Left lung (tissue), 10 donors: ENCODE measurements around the gene SPINDOC. TPM values are rescaled to one million over a fixed set of nuclear protein-coding genes. Genes with fewer than 3 reads are reported as not detected.
A peak's percentile ranks its signal among the peaks of the same experiment; 100 is the strongest.

ENCODE experiments used
- ATAC-seq: fragments of 200-7000 bp; cut with Tn5 transposase; one replicate; pipeline ENCODE4 v1.9.1; 2020; ENCODE audit warnings: moderate library complexity
- DNase-seq, 4 donors: peaks; one replicate each; pipeline ENCODE4 v3.0.0-alpha.2; 2013 to 2020
- H3K27ac ChIP-seq, 2 donors: fragments of 200-600 bp; sonication (generic) in 1 of 2; one replicate each; pipeline versions ENCODE4 v1.5.0 to v1.8.0; 2020 to 2021
- H3K27me3 ChIP-seq, 2 donors: fragments of 200-600 bp; sonication (generic) in 1 of 2; one replicate each; pipeline versions ENCODE4 v1.5.0 to v1.8.0; 2020 to 2021
- H3K36me3 ChIP-seq, 2 donors: fragments of 200-600 bp; sonication (generic) in 1 of 2; one replicate each; pipeline versions ENCODE4 v1.5.0 to v1.8.0; 2020 to 2021
- H3K4me1 ChIP-seq, 2 donors: fragments of 200-600 bp; one replicate each; pipeline ENCODE4 v1.8.0; 2021
- H3K4me3 ChIP-seq, 2 donors: fragments of 200-600 bp; sonication (generic) in 1 of 2; one replicate each; pipeline versions ENCODE4 v1.5.0 to v1.8.0; 2020 to 2021; ENCODE audit warnings: mild to moderate bottlenecking in 1 of 2
- H3K9me3 ChIP-seq, 2 donors: fragments of 200-600 bp; sonication (generic) in 1 of 2; one replicate each; pipeline versions ENCODE4 v1.5.0 to v1.8.0; 2020 to 2021
- intact Hi-C, 2 donors: fragments of 100-400 bp; cut with DNase I; formaldehyde crosslinking; loops; one replicate each; pipeline versions ENCODE4 v1.11.2 to v1.14.2; 2022
- polyA plus RNA-seq, 6 donors: library from polyadenylated mRNA; unstranded; fragments of 120-200 nt; gene quantifications; one replicate each; pipeline ENCODE4 v1.2.1, GENCODE V29; 2013; ENCODE audit not compliant: insufficient read length in 6 of 6
- total RNA-seq, 2 donors: library from RNA; stranded (reverse); fragmentation: NEBNext Ultra II Directional; extraction: Animal tissue kit (Norgen Biotek cat#: 25700); gene quantifications; one replicate each; pipeline ENCODE4 v1.2.1, GENCODE V29; 2021
- TF ChIP-seq, protein P1 (sequence below), 2 donors: fragments of 200-600 bp; sonication (generic) in 1 of 2; IDR thresholded peaks; one replicate each; pipeline versions ENCODE4 v1.5.0 to v1.8.0; 2021; ENCODE audit warnings: antibody characterized with exemption in 2 of 2
- donor health status: DM: no; HTN: yes; CAD: no.
- donor health status: DM: no; HTN: no; CAD: no.

The SPINDOC gene
- total and polyA plus RNA-seq, 8 donors = 20.3 to 46.2 (median 34.4) TPM

DNA sequence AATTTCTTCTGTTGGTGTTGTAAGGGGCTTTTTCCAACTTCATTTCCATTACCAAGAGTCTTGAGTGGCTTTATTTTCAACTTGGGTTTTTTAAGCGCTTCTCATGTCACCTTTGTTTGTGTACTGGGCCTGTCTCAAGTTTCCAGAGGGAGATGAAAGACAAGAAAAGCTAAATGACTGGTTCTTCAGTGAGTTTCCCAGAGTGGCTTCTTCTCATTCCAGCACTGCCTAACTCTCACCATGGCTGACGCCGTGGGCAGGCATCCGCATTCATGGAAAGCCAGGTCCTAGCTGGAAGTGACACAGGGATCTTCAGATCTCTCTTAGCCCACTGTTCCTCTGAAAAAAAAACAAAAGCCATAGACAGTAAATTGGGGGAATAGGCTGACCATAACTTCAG is 54.3 kb downstream of the SPINDOC start:
- no peak overlapping the region for H3K4me3 ChIP-seq
- DNase-seq (no peak), ATAC-seq (no peak)
- H3K27me3 ChIP-seq = no peaks in the 10 kb centered on the region
- peaks cover 0 to 3% of the 10 kb centered on the region in 2 donors for H3K36me3 ChIP-seq
- TF ChIP-seq, protein P1, sequence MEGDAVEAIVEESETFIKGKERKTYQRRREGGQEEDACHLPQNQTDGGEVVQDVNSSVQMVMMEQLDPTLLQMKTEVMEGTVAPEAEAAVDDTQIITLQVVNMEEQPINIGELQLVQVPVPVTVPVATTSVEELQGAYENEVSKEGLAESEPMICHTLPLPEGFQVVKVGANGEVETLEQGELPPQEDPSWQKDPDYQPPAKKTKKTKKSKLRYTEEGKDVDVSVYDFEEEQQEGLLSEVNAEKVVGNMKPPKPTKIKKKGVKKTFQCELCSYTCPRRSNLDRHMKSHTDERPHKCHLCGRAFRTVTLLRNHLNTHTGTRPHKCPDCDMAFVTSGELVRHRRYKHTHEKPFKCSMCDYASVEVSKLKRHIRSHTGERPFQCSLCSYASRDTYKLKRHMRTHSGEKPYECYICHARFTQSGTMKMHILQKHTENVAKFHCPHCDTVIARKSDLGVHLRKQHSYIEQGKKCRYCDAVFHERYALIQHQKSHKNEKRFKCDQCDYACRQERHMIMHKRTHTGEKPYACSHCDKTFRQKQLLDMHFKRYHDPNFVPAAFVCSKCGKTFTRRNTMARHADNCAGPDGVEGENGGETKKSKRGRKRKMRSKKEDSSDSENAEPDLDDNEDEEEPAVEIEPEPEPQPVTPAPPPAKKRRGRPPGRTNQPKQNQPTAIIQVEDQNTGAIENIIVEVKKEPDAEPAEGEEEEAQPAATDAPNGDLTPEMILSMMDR (IDR thresholded peaks at IDR 0.05) = no peak
- H3K27ac ChIP-seq = peak overlapping the region; percentile 19 to 63
- intact Hi-C loops = no loop called here
- peaks cover 63 to 98% of the 10 kb centered on the region in 2 donors for H3K4me1 ChIP-seq
- H3K9me3 ChIP-seq = no peaks in the 10 kb centered on the region

DNA sequence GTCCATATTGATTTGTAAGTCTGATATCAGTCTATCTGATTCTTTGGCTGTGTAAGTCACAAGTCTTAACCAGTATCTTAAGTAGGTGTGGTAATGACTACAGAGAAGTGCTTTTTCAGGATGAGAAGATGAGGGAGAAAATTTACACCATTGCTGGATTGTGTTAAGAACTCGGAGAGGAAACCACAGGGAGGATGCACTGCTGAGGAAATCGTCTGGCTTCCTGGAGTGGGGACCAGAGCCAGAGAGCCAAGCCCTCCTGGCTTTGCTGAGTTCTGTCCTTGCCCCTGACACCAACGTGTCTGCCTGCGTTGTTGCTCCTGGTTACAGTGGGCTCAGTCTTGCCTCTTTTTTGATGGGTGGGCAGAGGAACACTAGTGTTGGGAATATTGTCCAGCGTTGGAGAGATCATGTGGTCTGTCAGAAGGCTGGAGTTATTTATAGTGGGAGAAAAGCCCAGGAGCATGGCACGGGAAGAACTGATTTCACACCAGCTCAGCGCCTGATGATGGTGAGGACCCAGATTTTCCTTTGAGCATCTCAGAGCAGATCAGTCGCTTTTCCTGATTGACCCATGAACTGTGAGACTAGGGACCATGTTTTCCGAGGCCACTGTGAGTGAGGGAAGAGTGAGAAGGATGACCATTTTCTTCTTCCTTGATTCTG is 55.3 kb downstream of the SPINDOC start:
- no peaks in the 10 kb centered on the region for H3K27me3 ChIP-seq
- TF ChIP-seq, protein P1 (IDR thresholded peaks at IDR 0.05) = no peak
- peak overlapping the region in 1 of 2 donors; percentile 63 for H3K27ac ChIP-seq
- DNase-seq (no peak), ATAC-seq (no peak)
- H3K9me3 ChIP-seq = no peaks in the 10 kb centered on the region
- intact Hi-C loops = no loop called here
- H3K4me3 ChIP-seq = no peak overlapping the region
- H3K4me1 ChIP-seq = peaks cover 65 to 98% of the 10 kb centered on the region in 2 donors
- no peaks in the 10 kb centered on the region for H3K36me3 ChIP-seq

DNA sequence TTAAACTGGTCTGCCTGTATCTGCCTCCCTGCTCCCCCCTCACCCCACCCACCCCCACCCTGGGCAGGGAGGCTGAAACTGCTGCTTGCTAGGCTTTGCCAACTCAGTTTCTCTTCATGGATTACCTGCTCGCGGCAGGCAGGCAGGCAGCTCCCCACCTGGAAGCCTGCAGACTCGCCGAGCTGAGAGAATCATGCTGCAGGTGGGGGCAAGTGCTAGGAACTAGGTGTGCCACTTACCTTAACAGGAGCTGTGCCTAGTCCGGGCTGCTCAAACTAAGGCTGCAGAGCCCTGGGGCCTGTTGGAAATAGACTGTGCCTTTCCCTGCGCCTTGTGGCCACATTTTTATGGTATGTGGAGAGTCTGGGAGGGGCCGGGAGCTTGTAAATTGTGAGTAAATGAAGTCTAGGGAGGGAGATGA is 55.9 kb downstream of the SPINDOC start:
- Histone ChIP-seq H3K27ac (peak overlapping the region; percentile 19 to 63), H3K9me3 (no peaks in the 10 kb centered on the region), H3K36me3 (no peaks in the 10 kb centered on the region), H3K4me3 (no peak overlapping the region), H3K27me3 (no peaks in the 10 kb centered on the region), H3K4me1 (peaks cover 70 to 98% of the 10 kb centered on the region in 2 donors)
- intact Hi-C loops = no loop called here
- ATAC-seq = peak; percentile 2
- TF ChIP-seq, protein P1 (IDR thresholded peaks at IDR 0.05) = no peak
- DNase-seq = no peak

DNA sequence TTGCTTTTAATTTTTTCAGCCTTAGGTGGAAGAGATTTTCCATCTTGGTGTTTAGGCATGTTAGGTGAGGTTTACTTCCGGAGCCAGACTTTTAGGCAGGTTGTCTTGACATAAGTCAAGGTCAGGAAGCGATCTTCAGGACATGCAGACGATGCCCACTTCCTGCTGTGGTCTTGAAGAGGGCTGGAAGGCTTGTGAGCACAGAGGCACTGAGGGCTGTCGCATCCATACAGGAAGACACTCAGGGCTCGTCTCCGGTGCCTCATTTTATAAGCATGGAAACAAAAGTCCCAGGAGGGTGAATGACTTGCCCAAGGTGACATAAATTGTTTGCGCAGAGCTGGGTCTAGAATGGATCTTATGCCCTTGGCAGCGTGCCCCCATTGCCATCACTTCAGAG is 56.4 kb downstream of the SPINDOC start:
- Histone ChIP-seq H3K4me1 (peaks cover 74 to 98% of the 10 kb centered on the region in 2 donors), H3K4me3 (no peak overlapping the region)

More for the DNA sequence above, 56.4 kb downstream of the SPINDOC start:
- no peak for ATAC-seq
- Histone ChIP-seq H3K27ac (peak overlapping the region; percentile 19 to 63), H3K36me3 (no peaks in the 10 kb centered on the region), H3K27me3 (no peaks in the 10 kb centered on the region), H3K9me3 (no peaks in the 10 kb centered on the region)
- TF ChIP-seq, protein P1 (IDR thresholded peaks at IDR 0.05) = no peak
- DNase-seq = no peak
- intact Hi-C loops = no loop called here
